Keratinocyte (primary cell): ENCODE measurements around the gene AKAP13. TPM values are rescaled to one million over a fixed set of nuclear protein-coding genes. Genes with fewer than 3 reads are reported as not detected.
A peak's percentile ranks its signal among the peaks of the same experiment; 100 is the strongest.

Experiments
- DNase-seq: peaks from one replicate; pipeline ENCODE4 v3.0.0-alpha.2; 2011; ENCODE audit warnings: low read depth, missing footprints, low spot score
- FAIRE-seq: peaks from 2 replicates; lab custom pipeline; 2011; peaks lifted over from hg19 to GRCh38; lab: Jason Lieb, UNC
- H2AFZ ChIP-seq: 2 replicates; pipeline ENCODE4 v1.6.0; 2012; ENCODE audit warnings: low read length, control low read depth, inconsistent platforms; ENCODE audit not compliant: control insufficient read depth
- H3K27ac ChIP-seq: 2 replicates; pipeline ENCODE4 v1.5.1; 2011; ENCODE audit warnings: low read length; ENCODE audit not compliant: control insufficient read depth, insufficient read depth
- H3K27me3 ChIP-seq: 3 replicates; pipeline ENCODE4 v1.6.0; 2011; ENCODE audit warnings: low read length; ENCODE audit not compliant: control insufficient read depth, insufficient read depth; ENCODE audit errors: extremely low read depth
- H3K36me3 ChIP-seq, 2 experiments: 2 replicates in 1 of 2; 3 replicates in 1 of 2; pipeline ENCODE4 v1.5.1; 2011; ENCODE audit warnings: low read length in 2 of 2, mild to moderate bottlenecking in 1 of 2; ENCODE audit not compliant: control insufficient read depth in 2 of 2, insufficient read depth in 2 of 2; ENCODE audit errors: extremely low read depth in 1 of 2
- H3K4me1 ChIP-seq: 3 replicates; pipeline ENCODE4 v1.5.1; 2011; ENCODE audit warnings: low read length; ENCODE audit not compliant: control insufficient read depth, insufficient read depth; ENCODE audit errors: extremely low read depth
- H3K4me2 ChIP-seq: 3 replicates; pipeline ENCODE4 v1.6.0; 2011; ENCODE audit warnings: low read depth, low read length; ENCODE audit not compliant: control insufficient read depth, insufficient read depth; ENCODE audit errors: extremely low read depth
- H3K4me3 ChIP-seq, 3 experiments: fragments of 200-600 bp in 1 of 3; sonication (generic) in 1 of 3; 2 replicates in 2 of 3; 3 replicates in 1 of 3; pipeline ENCODE4 v1.5.1; 2011 to 2016; ENCODE audit warnings: low read length in 3 of 3, mild to moderate bottlenecking in 3 of 3, control low read depth in 2 of 3, inconsistent platforms in 1 of 3, low read depth in 1 of 3, mixed read lengths in 1 of 3, mixed run types in 1 of 3, moderate library complexity in 1 of 3; ENCODE audit not compliant: control insufficient read depth in 2 of 3, insufficient read depth in 2 of 3; ENCODE audit errors: extremely low read depth in 1 of 3
- H3K79me2 ChIP-seq: 2 replicates; pipeline ENCODE4 v1.6.0; 2012; ENCODE audit warnings: low read length; ENCODE audit not compliant: control insufficient read depth, insufficient read depth
- H3K9ac ChIP-seq: 3 replicates; pipeline ENCODE4 v1.6.0; 2011; ENCODE audit warnings: low read length; ENCODE audit not compliant: control insufficient read depth, insufficient read depth; ENCODE audit errors: extremely low read depth
- H3K9me1 ChIP-seq: 3 replicates; pipeline ENCODE4 v1.6.0; 2011; ENCODE audit warnings: low read length; ENCODE audit not compliant: control insufficient read depth, insufficient read depth; ENCODE audit errors: extremely low read depth
- H3K9me3 ChIP-seq: 2 replicates; pipeline ENCODE4 v1.5.1; 2012; ENCODE audit warnings: low read depth, low read length; ENCODE audit not compliant: control insufficient read depth
- H4K20me1 ChIP-seq: 3 replicates; pipeline ENCODE4 v1.6.0; 2011; ENCODE audit warnings: low read length; ENCODE audit not compliant: control insufficient read depth, insufficient read depth; ENCODE audit errors: extremely low read depth
- EZH2 ChIP-seq: IDR thresholded peaks from one replicate; pipeline ENCODE4 v1.6.1; 2012; ENCODE audit warnings: inconsistent platforms, mild to moderate bottlenecking, low read length, moderate library complexity
- dilution Hi-C: fragments of 300-500 bp; cut with MboI; formaldehyde crosslinking; loops from one replicate; pipeline ENCODE4 v1.7.0; 2020; ENCODE audit warnings: low sequenced_read_pairs; ENCODE audit not compliant: extremely low pct_ligation_motif_present
- polyA plus RNA-seq, 5 experiments: library from polyadenylated mRNA; depleted of rRNA in 3 of 5; stranded (reverse) in 3 of 5; stranded (forward) in 1 of 5; unstranded in 1 of 5; fragments of >200 nt; gene quantifications; 1 replicate in 1 of 5; 2 replicates in 3 of 5; 3 replicates in 1 of 5; pipeline versions ENCODE4 v1.2.1 to v1.2.3, GENCODE V29; 2011 to 2012; ENCODE audit warnings: missing spikeins in 2 of 5, low read depth in 1 of 5, low replicate concordance in 1 of 5
- TF ChIP-seq, protein P1 (sequence below), 3 experiments: IDR thresholded peaks in 1 of 3; conservative IDR thresholded peaks in 1 of 3; optimal IDR thresholded peaks in 1 of 3; 2 replicates in 2 of 3; 3 replicates in 1 of 3; pipeline versions ENCODE3 to v1.5.1; 2011; ENCODE audit warnings: low read length in 3 of 3, mild to moderate bottlenecking in 3 of 3, moderate library complexity in 2 of 3, control low read depth in 1 of 3, inconsistent platforms in 1 of 3; ENCODE audit not compliant: insufficient read depth in 2 of 3; ENCODE audit errors: extremely low read depth in 1 of 3

Gene AKAP13
- polyA plus RNA-seq, 1 donor (not counting 4 experiments of a cell fraction or from before 2014, with no cell fraction given): 16.7 TPM

GRCh38 chr15:85606738-85607137, 226.3 kb downstream of the AKAP13 start:
- Histone ChIP-seq H3K9ac (no peak overlapping the region), H3K79me2 (no peaks in the 10 kb centered on the region), H3K27ac (peak overlapping the region; percentile 80), H3K9me1 (no peaks in the 10 kb centered on the region), H3K36me3 (peaks cover 7 to 10% of the 10 kb centered on the region in 2 experiments), H4K20me1 (no peaks in the 10 kb centered on the region), H3K4me1 (peaks cover 26% of the 10 kb centered on the region), H3K9me3 (no peaks in the 10 kb centered on the region), H3K4me3 (no peak overlapping the region), H3K4me2 (peak overlapping the region; percentile 72), H3K27me3 (no peaks in the 10 kb centered on the region), H2AFZ (no peak overlapping the region)
- no peak for DNase-seq
- dilution Hi-C loops: no loop called here
- FAIRE-seq: no peak
- no peak for TF ChIP-seq EZH2
- TF ChIP-seq, protein P1, sequence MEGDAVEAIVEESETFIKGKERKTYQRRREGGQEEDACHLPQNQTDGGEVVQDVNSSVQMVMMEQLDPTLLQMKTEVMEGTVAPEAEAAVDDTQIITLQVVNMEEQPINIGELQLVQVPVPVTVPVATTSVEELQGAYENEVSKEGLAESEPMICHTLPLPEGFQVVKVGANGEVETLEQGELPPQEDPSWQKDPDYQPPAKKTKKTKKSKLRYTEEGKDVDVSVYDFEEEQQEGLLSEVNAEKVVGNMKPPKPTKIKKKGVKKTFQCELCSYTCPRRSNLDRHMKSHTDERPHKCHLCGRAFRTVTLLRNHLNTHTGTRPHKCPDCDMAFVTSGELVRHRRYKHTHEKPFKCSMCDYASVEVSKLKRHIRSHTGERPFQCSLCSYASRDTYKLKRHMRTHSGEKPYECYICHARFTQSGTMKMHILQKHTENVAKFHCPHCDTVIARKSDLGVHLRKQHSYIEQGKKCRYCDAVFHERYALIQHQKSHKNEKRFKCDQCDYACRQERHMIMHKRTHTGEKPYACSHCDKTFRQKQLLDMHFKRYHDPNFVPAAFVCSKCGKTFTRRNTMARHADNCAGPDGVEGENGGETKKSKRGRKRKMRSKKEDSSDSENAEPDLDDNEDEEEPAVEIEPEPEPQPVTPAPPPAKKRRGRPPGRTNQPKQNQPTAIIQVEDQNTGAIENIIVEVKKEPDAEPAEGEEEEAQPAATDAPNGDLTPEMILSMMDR (optimal IDR thresholded peaks at IDR 0.05 in 1 of 3, IDR thresholded peaks at IDR 0.05 in 1 of 3, conservative IDR thresholded peaks at IDR 0.05 in 1 of 3; ENCODE audit: extremely low read depth in 1 of 3, insufficient read depth in 2 of 3, low read length in 3 of 3): no peak

DNA sequence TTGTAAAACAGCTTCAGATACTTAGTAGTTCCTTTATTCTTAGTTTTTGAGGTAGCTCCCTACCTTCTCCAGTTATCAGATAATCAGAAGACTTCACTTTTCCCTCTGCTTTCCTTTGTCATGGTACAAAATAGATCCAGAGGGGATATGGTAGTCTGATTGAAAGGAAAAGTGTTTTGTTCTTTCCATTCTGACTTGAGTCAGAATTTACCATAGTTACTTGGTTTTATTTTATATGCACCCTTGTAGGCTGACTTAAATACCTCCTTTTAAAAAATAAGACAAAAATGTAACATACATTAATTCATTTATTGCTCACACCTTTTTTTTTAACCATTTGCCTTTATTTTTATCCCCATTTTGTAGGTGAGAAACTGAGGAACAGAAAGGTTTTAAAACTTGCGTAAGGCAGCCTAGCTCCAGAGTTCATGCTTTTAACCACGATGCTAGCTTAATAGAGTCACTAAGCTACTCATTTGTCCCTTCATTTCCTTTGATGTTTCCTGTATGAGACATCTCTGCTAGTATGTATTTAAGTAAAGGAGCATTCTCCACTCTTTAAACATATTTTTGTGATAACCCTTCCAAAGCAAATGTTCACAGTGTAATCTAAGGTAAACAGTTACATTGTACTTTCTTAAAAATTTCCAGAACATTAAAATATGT, 226.9 kb downstream of the AKAP13 start:
- H3K9ac ChIP-seq: no peak overlapping the region
- H3K36me3 ChIP-seq: peaks cover 7 to 8% of the 10 kb centered on the region in 2 experiments
- dilution Hi-C loops: no loop called here
- TF ChIP-seq EZH2: no peak
- TF ChIP-seq, protein P1 (optimal IDR thresholded peaks at IDR 0.05 in 1 of 3, IDR thresholded peaks at IDR 0.05 in 1 of 3, conservative IDR thresholded peaks at IDR 0.05 in 1 of 3; ENCODE audit: extremely low read depth in 1 of 3, insufficient read depth in 2 of 3, low read length in 3 of 3): no peak
- no peaks in the 10 kb centered on the region for H3K9me3 ChIP-seq
- peak overlapping the region; percentile 80 for H3K27ac ChIP-seq
- H3K27me3 ChIP-seq: no peaks in the 10 kb centered on the region
- H4K20me1 ChIP-seq: no peaks in the 10 kb centered on the region
- peak overlapping the region in 2 of 3 experiments; percentile 1 to 36 for H3K4me3 ChIP-seq
- H3K79me2 ChIP-seq: no peaks in the 10 kb centered on the region
- H3K4me1 ChIP-seq: peaks cover 26% of the 10 kb centered on the region
- no peaks in the 10 kb centered on the region for H3K9me1 ChIP-seq
- DNase-seq: no peak
- H3K4me2 ChIP-seq: peak overlapping the region; percentile 72
- no peak overlapping the region for H2AFZ ChIP-seq
- no peak for FAIRE-seq
